Ovary (tissue), 9 donors: Measurements from ENCODE around the gene MYBPC2. TPM values are rescaled to one million over a fixed set of nuclear protein-coding genes. Genes with fewer than 3 reads are reported as not detected.

Experiments
- DNase-seq, 5 donors: peaks; one replicate each; pipeline ENCODE4 v3.0.0-alpha.2; 2019 to 2020
- H3K27ac ChIP-seq, 2 donors: fragments of 200-600 bp; one replicate each; pipeline versions ENCODE4 v1.5.1 to v1.8.0; 2019 to 2022
- H3K27me3 ChIP-seq: fragments of 200-600 bp; one replicate; pipeline ENCODE4 v1.8.0; 2022
- H3K36me3 ChIP-seq: fragments of 200-600 bp; sonication (generic); one replicate; pipeline ENCODE4 v1.5.1; 2019
- H3K4me1 ChIP-seq: one replicate; pipeline ENCODE4 v1.8.1; 2013; ENCODE audit warnings: mild to moderate bottlenecking, moderate library complexity; ENCODE audit not compliant: insufficient read depth
- H3K4me3 ChIP-seq: fragments of 200-600 bp; sonication (generic); one replicate; pipeline ENCODE4 v1.5.1; 2017
- H3K9me3 ChIP-seq, 2 donors: fragments of 200-600 bp in 1 of 2; sonication (generic) in 1 of 2; one replicate each; pipeline versions ENCODE4 v1.5.1 to v1.8.1; 2013 to 2019; ENCODE audit warnings: mild to moderate bottlenecking in 1 of 2, moderate library complexity in 1 of 2
- CTCF ChIP-seq, 3 donors: fragments of 450-650 bp in 2 of 3; fragments of 200-600 bp in 1 of 3; IDR thresholded peaks; one replicate each; pipeline versions ENCODE4 v1.5.1 to v1.8.0; 2016 to 2022; ENCODE audit warnings: antibody characterized with exemption in 3 of 3, mild to moderate bottlenecking in 1 of 3
- EP300 ChIP-seq: sonication (generic); formaldehyde crosslinking; IDR thresholded peaks from one replicate; pipeline ENCODE4 v1.6.1; 2017; ENCODE audit warnings: antibody characterized with exemption
- POLR2A ChIP-seq: fragments of 450-650 bp; IDR thresholded peaks from one replicate; pipeline ENCODE4 v1.6.1; 2017; ENCODE audit warnings: antibody characterized with exemption, mild to moderate bottlenecking, moderate library complexity
- WGBS, 3 donors: extraction: QIAGEN DNeasy Blood & Tissue Kit in 1 of 3; methylation state at CpG; one replicate each; pipeline versions ENCODE4 v1.1.5 to v1.1.7; 2013 to 2017; 5-methylcytosine and 5-hydroxymethylcytosine counted together
- intact Hi-C, 4 donors: fragments of 100-400 bp; cut with DNase I; formaldehyde crosslinking; loops; one replicate each; pipeline versions ENCODE4 v1.11.0 to v1.15.1; 2022 to 2023
- polyA plus RNA-seq, 2 donors: library from polyadenylated mRNA; stranded (reverse); fragments of 200-250 nt in 1 of 2; fragments of 350-450 nt in 1 of 2; fragmentation: Illumina TruSeq in 1 of 2; extraction: RNeasy Lipid Tissue Mini Kit (QIAGEN cat#74804) in 1 of 2; gene quantifications; one replicate each; pipeline ENCODE4 v1.2.3, GENCODE V29; 2013 to 2014
- total RNA-seq, 7 donors: library from RNA; depleted of rRNA in 2 of 7; stranded (reverse); fragments of >200 nt in 2 of 7; fragmentation: NEBNext Ultra II Directional in 3 of 7; extraction: Animal tissue kit (Norgen Biotek cat#: 25700) in 3 of 7; gene quantifications; one replicate each; pipeline versions ENCODE4 v1.1.0 to v1.2.4, GENCODE V29; 2016 to 2023
- donor health status: DM: no; HTN: no; CAD: no; lungs with moderate emphysema.
- donor health status: DM: no; HTN: no; CAD: no.
- donor health status: Bipolar disorder and iron deficiency.
- donor health status: DM: yes; HTN: yes; CAD: no.
- donor health status: DM: no; HTN: no; CAD: no.
- donor health status: DM: yes; HTN: yes; CAD: no.

The MYBPC2 gene
- total and polyA plus RNA-seq, 9 donors, result 0.05 to 0.28 (median 0.10) TPM; not detected in 5

DNA sequence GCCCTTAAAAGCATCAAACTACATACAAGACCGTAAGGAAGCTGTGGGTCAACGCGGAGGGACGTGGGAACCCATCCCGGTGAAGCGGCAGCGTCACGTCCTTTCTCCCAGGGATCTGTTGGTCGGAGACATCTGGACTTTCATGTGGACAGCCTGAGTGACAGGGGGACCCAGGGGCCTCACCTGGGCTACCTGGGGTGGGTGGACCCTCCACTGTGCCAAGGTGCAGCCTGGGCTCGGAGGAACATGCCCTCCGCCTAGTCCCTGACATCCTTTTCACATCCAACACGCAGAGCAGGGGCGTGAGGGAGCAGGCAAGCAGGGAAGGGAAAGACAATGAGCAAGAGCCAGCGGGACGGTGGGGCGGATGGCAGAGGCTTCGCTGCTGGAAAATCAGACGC, 57.7 kb downstream of the MYBPC2 start:
- TF ChIP-seq CTCF (IDR thresholded peaks at IDR 0.05) (no peak), POLR2A (no peak), EP300 (no peak)
- no peaks in the 10 kb centered on the region for H3K27me3 ChIP-seq

GRCh38 chr19:50490991-50491472, 58.3 kb downstream of the MYBPC2 start:
- Histone ChIP-seq H3K9me3 (no peaks in the 10 kb centered on the region), H3K36me3 (no peaks in the 10 kb centered on the region), H3K4me3 (no peak overlapping the region), H3K4me1 (peaks cover 1% of the 10 kb centered on the region), H3K27me3 (no peaks in the 10 kb centered on the region), H3K27ac (no peak overlapping the region)
- TF ChIP-seq POLR2A (no peak), CTCF (IDR thresholded peaks at IDR 0.05) (no peak)
- DNase-seq, result no peak
- 5 to 16% (median 6%) methylated on average over 26 of the region's 26 CpGs for WGBS, 3 donors
- intact Hi-C loops, result no loop called here

More for the DNA sequence above, 57.7 kb downstream of the MYBPC2 start:
- Histone ChIP-seq H3K4me3 (no peak overlapping the region), H3K27ac (no peak overlapping the region), H3K36me3 (no peaks in the 10 kb centered on the region), H3K9me3 (no peaks in the 10 kb centered on the region), H3K4me1 (peaks cover 1% of the 10 kb centered on the region)
- WGBS, 3 donors, result 87 to 93% (median 90%) methylated on average over 18 of the region's 18 CpGs
- DNase-seq, result no peak
- intact Hi-C loops, result no loop called here

GRCh38 chr19:50492303-50493052, 59.8 kb downstream of the MYBPC2 start:
- H3K4me3 ChIP-seq, result no peak overlapping the region
- H3K9me3 ChIP-seq, result no peaks in the 10 kb centered on the region
- no peak overlapping the region for H3K27ac ChIP-seq
- no peaks in the 10 kb centered on the region for H3K4me1 ChIP-seq
- WGBS, 3 donors, result 15 to 21% (median 20%) methylated on average over 11 to 12 of the region's 12 CpGs
- TF ChIP-seq POLR2A, result no peak
- no peak for TF ChIP-seq EP300
- no peak for TF ChIP-seq CTCF (IDR thresholded peaks at IDR 0.05)
- no peaks in the 10 kb centered on the region for H3K27me3 ChIP-seq
- intact Hi-C loops, result no loop called here
- DNase-seq, result no peak
- no peaks in the 10 kb centered on the region for H3K36me3 ChIP-seq

- Histone ChIP-seq H3K36me3 (no peaks in the 10 kb centered on the region), H3K4me1 (no peaks in the 10 kb centered on the region), H3K27ac (no peak overlapping the region), H3K27me3 (no peaks in the 10 kb centered on the region), H3K4me3 (no peak overlapping the region), H3K9me3 (no peaks in the 10 kb centered on the region)
- no peak for DNase-seq
- no peak for TF ChIP-seq CTCF (IDR thresholded peaks at IDR 0.05)
- no peak for TF ChIP-seq POLR2A
- TF ChIP-seq EP300, result no peak
- intact Hi-C loops, result no loop called here
- WGBS, 3 donors, result 44 to 50% (median 49%) methylated on average over 8 of the region's 8 CpGs
Measured at GRCh38 chr19:50493171-50493570, 60.5 kb downstream of the MYBPC2 start.
